GM08714 (cell line): Measurements from ENCODE around the gene DNAJB2.
"Not testable (repeated sequence)": the region's sequence is repeated elsewhere in the genome, so short reads cannot be mapped to it uniquely, and the experiment has no call there.

ENCODE experiments used
- H3K4me3 ChIP-seq: fragments of 200-500 bp; sonication (Bioruptor generic); 2 replicates; pipeline ENCODE4 v1.5.1; 2014; ENCODE audit warnings: mild to moderate bottlenecking, low read length, inconsistent platforms
- ZNF274 ChIP-seq: IDR thresholded peaks from 2 replicates; pipeline ENCODE4 v1.6.1; 2012; ENCODE audit warnings: mild to moderate bottlenecking, low read depth, low read length

DNAJB2 gene

GRCh38 chr2:219251656-219252055, 27.5 kb upstream of the DNAJB2 start:
- TF ChIP-seq ZNF274: no peak

GRCh38 chr2:219252084-219252483, 27.1 kb upstream of the DNAJB2 start:
- H3K4me3 ChIP-seq: peak overlapping the region; percentile 66; the same call in 1 of the 2 replicates
- TF ChIP-seq ZNF274: no peak

More at GRCh38 chr2:219251656-219252055, 27.5 kb upstream of the DNAJB2 start:
- peak overlapping the region; percentile 66; the same call in 1 of the 2 replicates for H3K4me3 ChIP-seq

GRCh38 chr2:219252570-219252899, 26.6 kb upstream of the DNAJB2 start:
- H3K4me3 ChIP-seq: peak overlapping the region; percentile 66; the same call in 1 of the 2 replicates
- no peak for TF ChIP-seq ZNF274

GRCh38 chr2:219252900-219253752, 26.0 kb upstream of the DNAJB2 start, which contains the start of gene TUBA4B:
Gene TUBA4B (plus strand): TSS chr2:219253243. CDS start chr2:219253408, 165 bp downstream.
- peak within 1 kb of the TSS; percentile 66 for H3K4me3 ChIP-seq
- no peak for TF ChIP-seq ZNF274

- TF ChIP-seq ZNF274: no peak
- H3K4me3 ChIP-seq: peak within 1 kb of the TSS; percentile 66
Measured at GRCh38 chr2:219253753-219254589, 25.2 kb upstream of the DNAJB2 start, which contains the start of gene TUBA4A. Gene TUBA4A (minus strand): TSS chr2:219253918. CDS start chr2:219253858, 60 bp downstream.

- H3K4me3 ChIP-seq: peak overlapping the region; percentile 66; the same call in 1 of the 2 replicates
- no peak for TF ChIP-seq ZNF274
Measured at GRCh38 chr2:219254590-219255201, 24.5 kb upstream of the DNAJB2 start.

- H3K4me3 ChIP-seq: not testable (repeated sequence)
Measured at GRCh38 chr2:219258942-219259341, 20.2 kb upstream of the DNAJB2 start.

- no peak for TF ChIP-seq ZNF274
- no peak overlapping the region for H3K4me3 ChIP-seq
Measured at GRCh38 chr2:219261024-219261855, 17.9 kb upstream of the DNAJB2 start.

- no peak for TF ChIP-seq ZNF274
- no peak overlapping the region for H3K4me3 ChIP-seq
Measured at GRCh38 chr2:219266232-219266631, 12.9 kb upstream of the DNAJB2 start.

GRCh38 chr2:219266886-219267285, 12.3 kb upstream of the DNAJB2 start:
- no peak overlapping the region for H3K4me3 ChIP-seq

GRCh38 chr2:219268294-219268693, 10.9 kb upstream of the DNAJB2 start:
- no peak for TF ChIP-seq ZNF274
- no peak overlapping the region for H3K4me3 ChIP-seq

More at GRCh38 chr2:219266886-219267285, 12.3 kb upstream of the DNAJB2 start:
- TF ChIP-seq ZNF274: no peak

- H3K4me3 ChIP-seq: no peak overlapping the region
- no peak for TF ChIP-seq ZNF274
Measured at GRCh38 chr2:219269362-219270054, 9.7 kb upstream of the DNAJB2 start.

GRCh38 chr2:219270055-219270372, 9.2 kb upstream of the DNAJB2 start:
- H3K4me3 ChIP-seq: no peak overlapping the region
- no peak for TF ChIP-seq ZNF274
